Measurements from ENCODE around the gene TTBK2. TPM values are rescaled to one million over a fixed set of nuclear protein-coding genes. Genes with fewer than 3 reads are reported as not detected.
A peak's percentile ranks its signal among the peaks of the same experiment; 100 is the strongest.

Gene TTBK2
- polyA plus RNA-seq, 2 donors: 1.2 to 1.5 TPM

DNA sequence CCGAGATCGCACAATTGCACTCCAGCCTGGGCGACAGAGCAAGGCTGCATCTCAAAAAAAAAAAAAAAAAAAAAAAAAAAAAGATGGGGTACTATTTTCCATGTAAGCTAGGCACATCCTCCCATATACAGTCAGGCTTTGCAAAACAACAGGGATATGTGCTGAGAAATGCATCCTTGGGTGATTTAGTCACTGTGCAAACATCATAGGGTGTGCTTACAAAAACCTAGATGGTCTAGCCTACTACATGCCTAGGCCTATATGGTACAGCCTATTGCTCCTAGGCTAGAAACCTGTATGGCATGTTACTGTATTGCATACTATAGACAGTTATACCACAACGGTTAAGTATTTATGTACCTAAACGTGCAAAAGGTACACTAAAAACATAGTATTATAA, 75.0 kb downstream of the TTBK2 start:
- peak overlapping the region in 1 of 2 donors; percentile 47 for H3K27ac ChIP-seq (ENCODE audit: low read depth in 2 of 2, low read length in 1 of 2)
- H3K9me3 ChIP-seq (ENCODE audit: control insufficient read depth in 2 of 2, insufficient read depth in 1 of 2, low read depth in 1 of 2, low read length in 1 of 2): peaks cover 2 to 3% of the 10 kb centered on the region in 2 donors
- H3K27me3 ChIP-seq (ENCODE audit: control insufficient read depth in 1 of 2, insufficient read depth in 2 of 2, low read length in 2 of 2): no peaks in the 10 kb centered on the region
- no peak overlapping the region for H3K4me3 ChIP-seq (ENCODE audit: low read depth in 1 of 2, low read length in 2 of 2)
- H3K4me1 ChIP-seq (ENCODE audit: control insufficient read depth in 2 of 2, insufficient read depth in 2 of 2, low read length in 1 of 2): no peaks in the 10 kb centered on the region
- no peaks in the 10 kb centered on the region for H3K36me3 ChIP-seq (ENCODE audit: control insufficient read depth in 2 of 2, insufficient read depth in 2 of 2, low read length in 1 of 2)
- 71 to 77% methylated on average over 5 of the region's 5 CpGs for WGBS, 2 donors

DNA sequence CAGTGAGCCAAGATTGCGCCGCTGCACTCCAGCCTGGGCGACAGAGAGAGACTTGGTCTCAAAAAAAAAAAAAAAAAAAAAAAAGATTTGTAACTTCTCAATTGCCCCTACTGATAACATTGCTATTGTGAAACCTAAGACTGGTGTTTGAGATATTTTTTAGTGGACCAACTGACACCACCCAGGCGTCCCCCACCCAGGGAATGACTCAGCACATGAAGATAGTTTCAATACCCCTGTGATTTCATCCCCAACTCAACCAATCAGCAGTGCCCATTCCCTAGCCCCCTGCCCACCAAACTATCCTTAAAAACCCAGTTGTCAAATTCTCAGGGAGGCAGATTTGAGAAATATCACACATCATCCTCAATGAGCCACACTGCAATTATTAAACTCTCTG, 76.9 kb downstream of the TTBK2 start:
- Histone ChIP-seq H3K4me1 (ENCODE audit: control insufficient read depth in 2 of 2, insufficient read depth in 2 of 2, low read length in 1 of 2) (no peaks in the 10 kb centered on the region), H3K4me3 (ENCODE audit: low read depth in 1 of 2, low read length in 2 of 2) (no peak overlapping the region), H3K9me3 (ENCODE audit: control insufficient read depth in 2 of 2, insufficient read depth in 1 of 2, low read depth in 1 of 2, low read length in 1 of 2) (peaks cover 2 to 3% of the 10 kb centered on the region in 2 donors), H3K27ac (ENCODE audit: low read depth in 2 of 2, low read length in 1 of 2) (no peak overlapping the region), H3K36me3 (ENCODE audit: control insufficient read depth in 2 of 2, insufficient read depth in 2 of 2, low read length in 1 of 2) (no peaks in the 10 kb centered on the region), H3K27me3 (ENCODE audit: control insufficient read depth in 1 of 2, insufficient read depth in 2 of 2, low read length in 2 of 2) (no peaks in the 10 kb centered on the region)
- 95 to 96% methylated on average over 4 of the region's 4 CpGs for WGBS, 2 donors

DNA sequence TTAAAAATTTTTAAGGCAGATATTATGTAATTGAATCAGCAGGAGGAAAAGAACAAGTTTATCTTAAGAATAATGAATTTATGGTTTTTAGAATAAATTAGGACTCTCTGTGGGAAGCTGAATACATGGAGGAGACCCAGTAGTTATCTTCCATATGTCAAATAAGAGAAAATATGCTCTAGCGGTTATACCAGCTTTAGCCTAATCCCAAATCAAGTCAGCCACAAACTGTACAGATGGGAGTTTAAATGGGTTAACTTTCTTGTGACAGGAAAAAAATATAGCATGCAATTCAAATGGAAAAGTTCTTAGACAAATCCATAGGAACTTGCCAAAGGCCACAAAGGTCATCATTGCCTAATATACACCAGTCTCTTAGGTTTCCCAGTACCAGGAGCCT, 84.3 kb downstream of the TTBK2 start:
- no peak overlapping the region for H3K27ac ChIP-seq (ENCODE audit: low read depth in 2 of 2, low read length in 1 of 2)
- H3K4me3 ChIP-seq (ENCODE audit: low read depth in 1 of 2, low read length in 2 of 2): no peak overlapping the region
- H3K4me1 ChIP-seq (ENCODE audit: control insufficient read depth in 2 of 2, insufficient read depth in 2 of 2, low read length in 1 of 2): no peaks in the 10 kb centered on the region
- no peaks in the 10 kb centered on the region for H3K36me3 ChIP-seq (ENCODE audit: control insufficient read depth in 2 of 2, insufficient read depth in 2 of 2, low read length in 1 of 2)
- no peaks in the 10 kb centered on the region for H3K9me3 ChIP-seq (ENCODE audit: control insufficient read depth in 2 of 2, insufficient read depth in 1 of 2, low read depth in 1 of 2, low read length in 1 of 2)
- WGBS, 2 donors: 89 to 97% methylated on average over 1 of the region's 1 CpG
- H3K27me3 ChIP-seq (ENCODE audit: control insufficient read depth in 1 of 2, insufficient read depth in 2 of 2, low read length in 2 of 2): no peaks in the 10 kb centered on the region

GRCh38 chr15:42832576-42832975, 88.0 kb downstream of the TTBK2 start:
- no peak overlapping the region for H3K4me3 ChIP-seq (ENCODE audit: low read depth in 1 of 2, low read length in 2 of 2)
- no peaks in the 10 kb centered on the region for H3K4me1 ChIP-seq (ENCODE audit: control insufficient read depth in 2 of 2, insufficient read depth in 2 of 2, low read length in 1 of 2)
- no peaks in the 10 kb centered on the region for H3K27me3 ChIP-seq (ENCODE audit: control insufficient read depth in 1 of 2, insufficient read depth in 2 of 2, low read length in 2 of 2)
- H3K36me3 ChIP-seq (ENCODE audit: control insufficient read depth in 2 of 2, insufficient read depth in 2 of 2, low read length in 1 of 2): no peaks in the 10 kb centered on the region
- no peaks in the 10 kb centered on the region for H3K9me3 ChIP-seq (ENCODE audit: control insufficient read depth in 2 of 2, insufficient read depth in 1 of 2, low read depth in 1 of 2, low read length in 1 of 2)
- 58 to 70% methylated on average over 5 of the region's 5 CpGs for WGBS, 2 donors
- H3K27ac ChIP-seq (ENCODE audit: low read depth in 2 of 2, low read length in 1 of 2): no peak overlapping the region

DNA sequence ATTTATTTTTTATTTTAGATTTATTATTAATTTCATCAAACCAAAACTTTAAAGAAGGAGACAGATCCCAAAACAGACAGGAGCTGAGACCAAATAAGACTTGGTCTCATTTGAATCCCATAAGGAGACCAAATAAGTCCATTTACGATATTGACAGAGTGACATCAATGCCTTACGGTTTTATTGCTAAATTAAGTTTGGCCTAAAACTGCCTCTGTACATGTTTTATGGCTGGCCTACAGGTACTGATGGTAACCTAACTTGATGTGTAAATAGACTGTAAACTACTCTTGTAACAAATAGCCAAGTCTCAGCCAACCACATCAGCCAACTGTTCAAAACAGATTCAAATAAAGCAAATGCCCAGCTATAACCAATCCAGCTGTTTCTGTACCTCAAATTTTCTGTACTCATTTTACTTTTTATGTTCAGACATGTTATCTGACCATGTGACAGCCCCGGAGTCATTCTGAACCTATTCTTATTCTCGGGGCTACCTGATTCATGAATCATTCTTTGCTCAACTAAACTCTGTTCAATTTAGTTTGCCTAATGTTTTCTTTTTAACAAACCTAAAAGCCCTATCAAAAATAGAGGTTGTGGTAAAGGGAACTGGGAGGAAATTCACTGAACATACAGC, 94.2 kb downstream of the TTBK2 start:
- Histone ChIP-seq H3K27me3 (ENCODE audit: control insufficient read depth in 1 of 2, insufficient read depth in 2 of 2, low read length in 2 of 2) (no peaks in the 10 kb centered on the region), H3K4me1 (ENCODE audit: control insufficient read depth in 2 of 2, insufficient read depth in 2 of 2, low read length in 1 of 2) (no peaks in the 10 kb centered on the region), H3K4me3 (ENCODE audit: low read depth in 1 of 2, low read length in 2 of 2) (no peak overlapping the region), H3K9me3 (ENCODE audit: control insufficient read depth in 2 of 2, insufficient read depth in 1 of 2, low read depth in 1 of 2, low read length in 1 of 2) (no peaks in the 10 kb centered on the region), H3K27ac (ENCODE audit: low read depth in 2 of 2, low read length in 1 of 2) (no peak overlapping the region), H3K36me3 (ENCODE audit: control insufficient read depth in 2 of 2, insufficient read depth in 2 of 2, low read length in 1 of 2) (no peaks in the 10 kb centered on the region)
- WGBS, 2 donors: 65 to 71% methylated on average over 4 of the region's 4 CpGs

- H3K4me1 ChIP-seq (ENCODE audit: control insufficient read depth in 2 of 2, insufficient read depth in 2 of 2, low read length in 1 of 2): no peaks in the 10 kb centered on the region
- WGBS, 2 donors: 97 to 99% methylated on average over 8 of the region's 8 CpGs
- no peaks in the 10 kb centered on the region for H3K9me3 ChIP-seq (ENCODE audit: control insufficient read depth in 2 of 2, insufficient read depth in 1 of 2, low read depth in 1 of 2, low read length in 1 of 2)
- no peaks in the 10 kb centered on the region for H3K27me3 ChIP-seq (ENCODE audit: control insufficient read depth in 1 of 2, insufficient read depth in 2 of 2, low read length in 2 of 2)
- H3K36me3 ChIP-seq (ENCODE audit: control insufficient read depth in 2 of 2, insufficient read depth in 2 of 2, low read length in 1 of 2): no peaks in the 10 kb centered on the region
- H3K4me3 ChIP-seq (ENCODE audit: low read depth in 1 of 2, low read length in 2 of 2): no peak overlapping the region
- no peak overlapping the region for H3K27ac ChIP-seq (ENCODE audit: low read depth in 2 of 2, low read length in 1 of 2)
These were observed 95.0 kb downstream of the TTBK2 start for GRCh38 chr15:42825599-42825998.

- Histone ChIP-seq H3K4me3 (ENCODE audit: low read depth in 1 of 2, low read length in 2 of 2) (no peak overlapping the region), H3K4me1 (ENCODE audit: control insufficient read depth in 2 of 2, insufficient read depth in 2 of 2, low read length in 1 of 2) (no peaks in the 10 kb centered on the region), H3K27me3 (ENCODE audit: control insufficient read depth in 1 of 2, insufficient read depth in 2 of 2, low read length in 2 of 2) (no peaks in the 10 kb centered on the region), H3K36me3 (ENCODE audit: control insufficient read depth in 2 of 2, insufficient read depth in 2 of 2, low read length in 1 of 2) (no peaks in the 10 kb centered on the region), H3K9me3 (ENCODE audit: control insufficient read depth in 2 of 2, insufficient read depth in 1 of 2, low read depth in 1 of 2, low read length in 1 of 2) (no peaks in the 10 kb centered on the region), H3K27ac (ENCODE audit: low read depth in 2 of 2, low read length in 1 of 2) (no peak overlapping the region)
- WGBS, 2 donors: 89 to 92% methylated on average over 3 of the region's 3 CpGs
These were observed 99.8 kb downstream of the TTBK2 start for GRCh38 chr15:42820811-42821210.

DNA sequence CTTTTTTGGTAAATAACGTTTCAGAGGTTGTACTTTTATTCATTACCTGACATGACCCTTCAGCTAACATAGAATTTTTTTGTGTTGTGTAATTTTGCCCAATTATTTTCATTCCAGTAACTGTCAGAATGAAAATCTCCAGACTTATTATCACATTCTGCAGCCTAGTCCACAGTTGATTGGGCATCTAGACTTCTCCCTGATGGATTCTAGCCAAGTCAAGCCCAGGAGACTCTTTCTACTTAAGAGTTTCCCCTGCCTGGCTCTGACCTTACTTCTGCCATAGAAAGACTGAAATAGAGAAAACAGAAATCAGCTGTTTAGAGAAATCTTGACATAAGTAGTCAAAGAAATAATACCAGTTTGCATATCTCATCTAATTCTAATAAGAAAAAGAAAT, 100.8 kb downstream of the TTBK2 start:
- no peaks in the 10 kb centered on the region for H3K9me3 ChIP-seq (ENCODE audit: control insufficient read depth in 2 of 2, insufficient read depth in 1 of 2, low read depth in 1 of 2, low read length in 1 of 2)
- H3K27ac ChIP-seq (ENCODE audit: low read depth in 2 of 2, low read length in 1 of 2): no peak overlapping the region
- no peaks in the 10 kb centered on the region for H3K36me3 ChIP-seq (ENCODE audit: control insufficient read depth in 2 of 2, insufficient read depth in 2 of 2, low read length in 1 of 2)
- no peaks in the 10 kb centered on the region for H3K4me1 ChIP-seq (ENCODE audit: control insufficient read depth in 2 of 2, insufficient read depth in 2 of 2, low read length in 1 of 2)
- 76 to 86% methylated on average over 1 of the region's 1 CpG for WGBS, 2 donors
- H3K27me3 ChIP-seq (ENCODE audit: control insufficient read depth in 1 of 2, insufficient read depth in 2 of 2, low read length in 2 of 2): no peaks in the 10 kb centered on the region
- H3K4me3 ChIP-seq (ENCODE audit: low read depth in 1 of 2, low read length in 2 of 2): no peak overlapping the region

- no peak overlapping the region for H3K4me3 ChIP-seq (ENCODE audit: low read depth in 1 of 2, low read length in 2 of 2)
- no peaks in the 10 kb centered on the region for H3K27me3 ChIP-seq (ENCODE audit: control insufficient read depth in 1 of 2, insufficient read depth in 2 of 2, low read length in 2 of 2)
- H3K4me1 ChIP-seq (ENCODE audit: control insufficient read depth in 2 of 2, insufficient read depth in 2 of 2, low read length in 1 of 2): no peaks in the 10 kb centered on the region
- H3K27ac ChIP-seq (ENCODE audit: low read depth in 2 of 2, low read length in 1 of 2): no peak overlapping the region
- no peaks in the 10 kb centered on the region for H3K36me3 ChIP-seq (ENCODE audit: control insufficient read depth in 2 of 2, insufficient read depth in 2 of 2, low read length in 1 of 2)
- no peaks in the 10 kb centered on the region for H3K9me3 ChIP-seq (ENCODE audit: control insufficient read depth in 2 of 2, insufficient read depth in 1 of 2, low read depth in 1 of 2, low read length in 1 of 2)
These were observed 109.1 kb downstream of the TTBK2 start for GRCh38 chr15:42811433-42811832.

DNA sequence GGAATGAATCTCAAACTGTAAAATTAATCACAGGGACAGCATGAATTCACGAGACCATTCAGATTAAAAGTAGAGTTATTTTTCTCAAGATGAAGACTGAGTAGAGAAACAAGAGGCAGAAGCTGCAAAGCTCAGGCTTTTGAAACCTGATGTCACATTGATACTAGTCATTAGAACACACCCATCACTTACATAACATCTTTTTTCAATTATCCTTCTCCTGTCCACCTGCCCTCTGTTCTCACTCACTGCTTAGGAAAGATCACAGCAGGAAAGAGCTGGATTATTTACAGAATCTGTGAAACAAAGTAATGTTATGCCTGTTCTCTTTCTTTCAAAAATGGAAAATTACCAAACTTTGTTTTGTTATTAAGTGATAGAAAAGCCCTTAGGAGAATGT, 111.7 kb downstream of the TTBK2 start:
- Histone ChIP-seq H3K9me3 (ENCODE audit: control insufficient read depth in 2 of 2, insufficient read depth in 1 of 2, low read depth in 1 of 2, low read length in 1 of 2) (no peaks in the 10 kb centered on the region), H3K27me3 (ENCODE audit: control insufficient read depth in 1 of 2, insufficient read depth in 2 of 2, low read length in 2 of 2) (no peaks in the 10 kb centered on the region), H3K4me1 (ENCODE audit: control insufficient read depth in 2 of 2, insufficient read depth in 2 of 2, low read length in 1 of 2) (no peaks in the 10 kb centered on the region), H3K36me3 (ENCODE audit: control insufficient read depth in 2 of 2, insufficient read depth in 2 of 2, low read length in 1 of 2) (no peaks in the 10 kb centered on the region), H3K4me3 (ENCODE audit: low read depth in 1 of 2, low read length in 2 of 2) (no peak overlapping the region), H3K27ac (ENCODE audit: low read depth in 2 of 2, low read length in 1 of 2) (no peak overlapping the region)
- WGBS, 2 donors: 83 to 96% methylated on average over 1 of the region's 1 CpG

Data from esophagus (tissue), 2 donors.